Tongue (tissue), 2 donors: ENCODE results near the gene SRRM5. TPM values are rescaled to one million over a fixed set of nuclear protein-coding genes. Genes with fewer than 3 reads are reported as not detected.
"Not testable (repeated sequence)": the region's sequence is repeated elsewhere in the genome, so short reads cannot be mapped to it uniquely, and the experiment has no call there.

ENCODE experiments used
- DNase-seq: peaks from one replicate; pipeline ENCODE4 v3.0.0-alpha.2; 2015
- total RNA-seq: library from RNA; depleted of rRNA; stranded (reverse); fragments of >200 nt; gene quantifications from one replicate; pipeline ENCODE4 v1.2.3, GENCODE V29; 2014

SRRM5 gene
- total RNA-seq, 1 donor from 2014 or later: not detected

DNA sequence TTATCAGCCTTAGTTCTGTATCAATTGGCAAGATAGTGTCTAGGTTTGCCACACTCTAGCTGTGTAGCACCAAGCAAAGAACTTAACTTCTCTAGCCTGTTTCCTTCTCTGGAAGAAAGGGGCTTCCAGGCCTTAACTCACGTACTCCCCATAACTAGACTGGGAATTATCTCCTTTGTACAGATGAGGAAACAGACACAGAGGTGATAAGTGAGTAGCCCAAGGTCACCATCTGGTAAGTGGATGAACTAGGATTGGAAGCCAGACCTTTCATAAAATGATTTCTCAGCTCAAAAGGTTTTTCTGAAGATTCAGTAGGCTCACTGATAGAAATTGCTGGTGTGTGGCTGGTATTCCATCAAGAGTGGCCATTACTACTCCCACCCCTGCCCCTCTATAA lies 4.4 kb downstream of the SRRM5 start:
- DNase-seq: no peak

DNA sequence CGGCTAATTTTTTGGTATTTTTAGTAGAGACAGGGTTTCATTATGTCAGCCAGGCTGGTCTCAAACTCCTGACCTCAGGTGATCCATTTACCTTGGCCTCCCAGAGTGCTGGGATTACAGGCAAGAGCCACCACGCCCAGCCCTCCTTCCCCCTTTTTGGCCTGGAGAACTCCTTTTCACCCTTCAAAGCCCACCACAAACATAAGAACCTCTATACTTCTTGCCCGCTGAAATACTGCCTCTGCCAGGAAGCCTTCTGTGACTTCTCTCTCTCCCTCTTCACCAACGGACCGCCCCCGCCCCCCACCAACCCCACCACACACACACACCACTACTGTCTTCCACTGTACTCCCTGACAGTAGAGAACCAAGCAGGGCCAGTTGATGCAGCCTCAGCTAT lies 5.1 kb downstream of the SRRM5 start:
- DNase-seq: no peak

DNA sequence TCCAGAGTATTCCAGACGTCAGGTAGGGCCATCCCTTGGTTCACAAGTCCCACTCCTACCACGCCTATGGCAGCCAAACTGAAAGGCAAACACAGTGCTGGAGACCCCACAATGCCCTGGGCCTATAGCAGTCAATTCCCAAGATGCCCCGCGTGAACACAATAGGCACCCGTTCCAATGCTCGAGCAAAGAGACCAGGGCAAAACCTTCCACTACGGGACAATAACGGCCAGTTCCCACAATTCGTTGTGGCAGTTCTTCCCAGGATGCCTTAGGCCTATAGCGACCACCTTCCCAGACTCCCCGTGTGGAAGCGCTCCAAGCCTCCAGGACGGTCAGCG lies 7.0 kb downstream of the SRRM5 start:
- no peak for DNase-seq

DNA sequence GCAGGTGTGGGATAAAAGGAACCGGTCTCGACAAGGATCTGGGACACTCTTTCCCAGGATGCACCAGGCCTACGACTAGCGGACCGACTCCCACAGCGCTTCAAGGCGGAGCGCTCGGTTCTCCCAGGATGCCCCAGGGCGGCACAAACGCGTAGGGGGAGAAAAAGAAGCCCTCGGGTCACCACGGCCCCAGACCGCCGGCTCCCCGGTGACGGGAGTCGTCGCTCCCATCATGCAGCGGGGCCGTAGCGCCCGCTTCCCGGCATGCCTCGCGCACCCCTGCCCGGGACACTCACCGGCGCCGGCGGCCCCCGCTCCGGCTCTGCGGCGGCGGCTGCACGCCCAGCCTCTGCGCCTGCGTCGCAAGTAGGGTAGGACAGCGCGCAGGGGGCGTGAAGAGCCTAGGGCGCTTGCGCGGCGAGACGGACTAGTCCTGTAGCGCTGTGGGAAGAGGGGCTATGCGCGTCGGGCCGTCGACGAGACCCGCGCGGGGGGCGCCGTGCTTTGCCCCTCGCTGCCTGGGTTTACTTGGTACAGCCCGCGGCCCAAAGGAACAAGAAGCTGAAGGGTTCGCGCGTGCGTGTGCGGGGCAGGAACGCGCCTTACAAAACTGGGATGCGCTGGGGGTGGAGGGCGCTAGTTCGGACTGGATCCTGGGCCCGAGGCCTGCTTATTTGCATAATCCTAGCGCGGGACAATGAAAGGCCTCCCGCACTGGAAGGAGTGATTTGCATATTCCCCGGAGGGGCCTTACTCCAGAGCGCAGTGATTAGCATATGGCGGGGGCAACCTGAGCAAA lies 7.6 kb downstream of the SRRM5 start, which contains the start of gene ZNF428:
Gene ZNF428, minus strand, starts transcription at position 368 of the 799 bp plus-strand sequence. CDS start 5,325 bp downstream, outside the sequence.
- peak; percentile 97 for DNase-seq

DNA sequence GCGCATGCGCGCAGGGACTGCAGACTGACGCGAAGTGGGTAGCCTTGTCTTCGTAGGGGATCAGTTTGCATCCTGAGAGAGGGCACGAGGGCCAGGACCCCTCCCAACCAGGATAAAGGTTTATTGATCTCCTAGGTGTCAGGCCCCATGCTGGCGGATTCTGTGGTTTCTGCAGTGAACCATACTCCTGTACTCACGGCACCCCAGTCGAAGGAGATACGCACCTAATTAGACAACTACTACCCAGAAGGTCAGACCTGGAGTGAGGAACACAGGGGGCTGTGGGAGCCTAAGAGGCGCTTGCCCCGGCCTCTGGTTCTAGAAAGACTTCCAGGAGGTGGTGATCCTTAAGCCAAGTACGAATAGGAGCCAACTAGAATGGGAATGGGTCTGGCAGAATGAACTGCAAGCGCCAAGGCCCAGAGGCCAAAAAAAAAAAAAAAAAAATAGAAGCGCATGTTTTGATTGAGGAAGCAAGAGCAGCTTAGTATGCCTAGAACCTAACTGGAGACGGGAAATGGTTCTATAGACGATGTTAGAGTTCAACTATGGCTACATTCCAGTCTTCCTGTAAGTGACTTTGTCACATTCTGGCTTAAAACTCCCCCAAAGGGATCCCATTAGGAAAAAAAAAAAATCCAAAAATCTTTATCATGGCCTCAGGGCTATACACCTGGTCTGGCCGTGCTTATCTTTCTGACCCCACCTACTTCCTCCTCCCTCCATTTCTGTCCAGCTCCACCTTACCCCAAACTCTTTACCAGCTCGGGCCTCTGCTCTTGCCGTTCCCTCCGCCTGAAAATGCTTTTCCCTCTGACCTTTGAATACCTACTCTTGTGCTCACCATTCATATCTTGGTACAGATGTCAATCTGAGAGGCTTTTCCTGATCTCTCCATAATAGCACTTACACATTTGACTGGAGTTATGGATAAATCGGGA lies 8.4 kb downstream of the SRRM5 start:
- no peak for DNase-seq

DNA sequence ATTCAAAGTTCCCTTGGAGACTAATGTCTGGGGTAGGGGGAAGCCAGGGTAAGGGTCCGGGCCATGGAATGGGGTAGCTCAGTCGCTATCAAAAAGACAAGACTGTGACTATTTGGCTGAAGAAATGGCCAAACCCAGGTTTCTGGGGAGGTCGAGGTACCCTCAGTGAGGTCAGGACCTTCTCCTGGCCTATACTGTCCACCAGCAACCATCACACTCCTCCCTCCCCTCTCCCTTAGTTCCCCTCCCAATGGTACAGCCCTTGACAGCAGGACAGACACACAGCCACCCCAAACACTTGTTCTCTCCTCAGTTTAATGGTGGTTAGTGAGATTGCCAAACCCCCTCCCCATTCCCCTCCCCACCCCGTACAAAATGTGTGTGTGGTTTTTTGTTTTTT lies 10.2 kb downstream of the SRRM5 start:
- no peak for DNase-seq

DNA sequence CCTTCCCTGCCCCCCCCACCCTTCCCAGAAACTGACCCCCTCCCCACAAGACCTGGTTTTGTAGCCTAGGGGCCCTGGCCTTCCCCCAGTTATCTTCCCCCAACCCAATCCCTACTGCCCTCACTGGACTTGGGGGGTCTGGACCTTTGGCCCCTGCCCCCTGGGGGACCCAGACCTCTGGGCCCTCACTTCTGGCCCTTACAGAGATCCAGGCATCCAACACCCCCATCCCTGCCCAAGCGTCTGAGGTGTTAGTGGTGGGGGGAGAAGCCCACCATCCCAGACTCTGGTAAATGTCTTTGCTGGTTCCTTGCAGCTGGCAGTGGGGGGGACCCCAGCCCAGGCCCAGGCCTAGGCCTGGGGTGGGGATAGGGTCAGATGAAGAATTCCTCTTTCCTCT lies 11.1 kb downstream of the SRRM5 start:
- no peak for DNase-seq

DNA sequence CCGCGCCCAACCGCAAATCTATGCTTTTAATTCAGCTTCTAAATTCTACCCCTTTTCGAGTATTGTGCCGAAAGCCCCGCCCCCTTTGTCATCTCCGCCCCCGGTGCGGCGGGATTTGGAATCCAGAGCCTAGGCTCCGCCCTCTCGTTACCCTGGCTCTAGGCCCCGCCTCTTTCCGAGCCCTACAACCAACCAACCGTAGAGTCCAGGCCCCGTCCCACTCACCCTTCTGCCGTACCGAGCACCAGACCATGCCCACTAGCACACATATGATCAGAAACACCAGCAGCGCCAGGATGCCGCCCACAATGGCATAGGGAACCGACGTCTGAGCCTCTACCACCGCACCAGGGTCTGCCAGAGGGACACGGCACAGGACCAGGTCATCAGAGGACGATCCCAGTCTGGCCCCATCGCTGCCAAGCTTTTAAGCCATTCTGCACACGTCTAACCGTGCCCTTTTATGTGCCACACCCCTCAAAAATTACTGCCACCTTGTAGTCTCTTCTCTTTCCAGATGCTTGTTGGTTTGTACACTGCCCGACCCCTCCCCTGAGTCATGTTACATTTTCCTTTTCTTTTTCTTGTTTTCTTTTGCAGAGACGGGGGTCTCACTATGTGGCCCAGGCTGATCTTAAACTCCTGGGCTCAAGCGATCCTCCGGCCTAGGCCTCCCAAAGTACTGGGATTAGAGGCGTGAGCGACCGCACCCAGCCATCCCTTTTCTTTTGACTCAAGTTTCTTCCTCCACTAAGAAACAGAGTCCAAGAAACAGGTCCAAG lies 12.2 kb downstream of the SRRM5 start:
- DNase-seq: no peak

DNA sequence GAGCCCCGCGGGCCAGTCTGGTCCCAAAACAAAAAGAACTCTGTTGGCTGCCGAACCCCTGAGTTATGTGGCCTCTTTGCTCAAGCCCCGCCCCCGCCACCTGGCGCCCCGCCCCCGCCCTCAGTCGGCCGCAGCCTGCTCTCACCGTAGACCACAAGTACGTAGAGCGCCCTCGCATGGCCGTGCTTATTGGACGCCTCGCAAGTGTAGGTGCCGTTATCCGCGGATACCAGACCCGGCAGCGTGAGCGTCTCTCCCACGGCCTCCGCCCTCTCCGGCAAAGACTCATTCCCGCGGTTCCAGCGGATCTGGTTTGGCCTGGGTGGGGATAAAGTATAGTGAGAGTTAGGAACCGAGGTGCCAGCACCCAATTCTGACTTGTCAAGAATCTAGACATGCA lies 13.0 kb downstream of the SRRM5 start:
- DNase-seq: peak; percentile 44

DNA sequence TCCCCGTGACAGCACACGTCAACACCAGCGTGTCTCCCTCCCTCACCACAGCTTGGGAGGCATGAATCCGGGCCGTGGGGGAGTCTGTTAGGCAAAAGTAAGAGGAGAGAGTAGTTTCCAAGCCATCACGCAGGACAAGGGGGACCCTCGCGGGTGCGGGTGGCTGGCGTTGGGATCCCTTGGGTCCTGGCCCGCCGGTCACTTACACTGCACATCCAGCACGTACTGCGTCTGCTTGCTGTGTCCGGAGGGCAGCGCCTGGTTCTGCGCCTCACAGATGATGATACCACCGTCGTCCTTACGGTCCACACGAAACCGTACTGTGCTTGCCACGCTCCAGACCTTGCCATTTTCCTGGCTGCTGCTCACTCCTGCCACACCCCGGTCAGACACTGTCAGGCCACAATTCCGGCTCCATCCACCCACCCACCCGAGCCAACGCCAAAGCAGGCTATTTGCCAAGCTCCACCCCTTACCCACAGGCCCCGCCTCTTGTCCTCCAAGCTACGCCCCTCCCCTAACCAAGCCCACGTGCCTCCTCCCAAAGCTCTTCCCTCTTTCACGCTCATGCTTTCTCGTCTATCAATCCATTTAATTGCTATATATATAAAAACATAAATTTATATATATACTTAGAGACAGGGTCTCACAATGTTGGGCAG lies 14.2 kb downstream of the SRRM5 start:
- no peak for DNase-seq

DNA sequence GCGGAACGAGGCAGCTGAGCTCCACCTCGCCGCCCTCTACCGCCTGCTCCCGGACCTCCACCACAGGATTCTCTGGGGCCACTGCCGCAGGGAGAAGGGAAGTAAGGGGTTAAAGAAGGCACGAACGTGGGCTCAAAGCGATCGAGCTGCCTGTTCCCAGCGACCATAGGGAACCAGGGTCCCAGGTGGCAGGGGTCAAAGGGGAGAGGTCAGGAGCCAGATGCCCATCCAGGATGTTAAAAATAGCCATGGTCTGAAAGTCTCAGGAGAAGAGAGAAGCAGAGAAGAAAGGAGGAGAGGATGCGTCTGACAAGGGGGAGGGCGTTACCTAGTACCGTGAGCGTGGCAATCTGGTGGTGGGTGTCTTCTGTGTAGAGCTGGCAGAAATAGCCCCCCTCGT lies 14.9 kb downstream of the SRRM5 start:
- no peak for DNase-seq

DNA sequence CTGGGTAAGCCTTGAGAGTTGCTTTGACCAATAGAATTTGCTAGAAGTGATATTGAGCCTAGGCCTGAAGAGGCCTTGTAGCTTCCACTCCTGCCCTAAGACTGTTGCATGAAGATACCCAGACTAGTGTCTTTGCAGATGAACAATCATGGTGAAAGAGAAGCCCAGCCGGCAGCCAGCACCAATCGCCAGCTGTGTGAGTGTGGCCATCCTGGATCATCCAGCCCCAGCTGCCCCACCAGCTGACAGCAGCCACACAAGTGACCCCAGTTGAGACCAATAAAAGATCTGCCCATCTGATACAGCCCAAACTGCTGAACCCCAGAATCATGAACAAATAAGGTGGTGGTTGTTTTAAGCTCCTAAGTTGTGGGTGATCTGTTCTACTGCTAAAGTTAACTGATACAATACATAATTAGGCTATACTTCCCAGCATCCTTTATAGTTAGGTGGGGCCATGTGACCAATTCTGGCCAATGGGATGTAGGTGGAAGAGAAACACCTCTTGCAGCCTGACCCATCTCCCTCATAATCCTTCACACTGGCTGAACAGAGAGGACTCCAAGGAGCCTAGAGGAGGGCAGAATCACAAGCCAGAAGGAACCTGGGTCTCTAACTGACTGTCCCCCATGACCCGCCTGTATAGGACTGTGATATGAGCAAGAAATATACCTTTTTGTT lies 16.9 kb downstream of the SRRM5 start:
- no peak for DNase-seq

DNA sequence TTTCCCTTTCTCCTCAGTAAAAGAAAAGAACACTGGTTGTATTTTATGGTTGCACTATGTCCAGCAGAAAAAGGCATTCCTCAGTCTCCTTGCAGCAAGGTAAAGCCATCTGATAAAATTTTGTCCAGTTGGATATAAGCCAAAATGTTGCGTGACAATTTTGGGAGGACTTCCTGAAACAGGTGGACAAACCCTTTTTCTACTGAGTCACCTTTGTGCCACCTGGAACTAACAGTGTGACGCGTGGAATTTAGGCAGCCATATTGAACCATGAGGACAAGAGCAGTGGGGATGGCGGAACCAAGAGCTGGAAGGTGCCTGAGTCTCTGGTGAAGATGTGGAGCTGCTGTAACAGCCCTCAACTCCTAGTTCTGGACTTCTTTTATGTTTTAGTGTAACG lies 19.6 kb downstream of the SRRM5 start:
- DNase-seq: no peak

DNA sequence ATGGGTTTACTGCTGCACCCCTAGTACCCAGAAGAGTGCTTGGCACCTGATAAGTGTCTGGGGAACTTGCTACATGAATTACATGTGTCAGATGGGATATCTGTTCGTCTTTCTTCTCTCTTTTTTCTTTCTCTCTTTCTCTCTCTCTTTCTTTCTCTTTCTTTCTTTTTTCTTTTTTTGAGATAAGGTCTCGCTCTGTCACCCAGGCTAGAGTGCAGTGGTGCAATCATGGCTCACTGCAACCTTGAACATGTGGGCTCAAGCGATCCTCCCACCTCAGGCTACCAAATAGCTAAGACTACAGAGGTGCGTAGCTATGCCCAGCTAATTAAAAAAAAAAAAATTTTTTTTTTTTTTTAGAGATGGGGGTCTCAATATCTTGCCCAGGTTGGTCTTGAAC lies 21.6 kb downstream of the SRRM5 start:
- no peak for DNase-seq

DNA sequence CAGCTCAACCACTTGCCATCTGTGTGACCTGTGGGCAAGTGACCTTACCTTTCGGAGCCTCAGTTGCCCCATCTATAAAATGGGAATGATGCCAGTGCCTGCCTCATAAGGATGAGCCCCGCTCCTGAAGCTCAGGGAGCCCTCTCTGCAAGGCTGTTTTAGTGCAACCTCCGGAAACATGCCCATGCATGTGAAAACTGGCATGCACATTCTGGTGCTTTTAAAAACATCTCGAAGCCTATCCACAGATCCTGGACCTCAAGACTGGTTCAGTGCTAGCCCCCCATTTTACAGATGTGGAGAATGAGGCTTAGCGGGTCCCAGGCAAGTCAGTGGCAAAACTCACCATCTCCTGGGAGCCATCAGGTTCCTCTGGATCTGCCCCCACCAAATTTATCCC lies 22.2 kb downstream of the SRRM5 start:
- no peak for DNase-seq

DNA sequence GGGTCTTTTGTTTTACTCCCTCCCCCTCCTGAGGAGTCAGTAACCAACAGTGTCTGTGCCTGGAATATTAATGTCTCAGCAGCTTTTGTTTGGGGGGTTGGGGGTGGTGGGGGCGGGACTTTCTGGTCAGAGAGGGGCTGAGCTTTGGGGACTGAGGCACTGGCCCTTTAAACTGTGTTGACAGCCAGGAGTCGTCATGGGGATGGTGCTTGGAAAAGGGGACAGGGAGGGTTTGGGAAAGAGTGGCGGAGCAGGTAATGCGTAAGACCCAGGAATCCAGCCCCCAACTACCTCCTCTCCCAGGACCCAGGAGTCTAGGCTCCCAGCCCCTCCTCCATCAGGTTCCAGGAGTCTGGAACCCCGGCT lies 22.6 kb downstream of the SRRM5 start:
- peak; percentile 52 for DNase-seq

DNA sequence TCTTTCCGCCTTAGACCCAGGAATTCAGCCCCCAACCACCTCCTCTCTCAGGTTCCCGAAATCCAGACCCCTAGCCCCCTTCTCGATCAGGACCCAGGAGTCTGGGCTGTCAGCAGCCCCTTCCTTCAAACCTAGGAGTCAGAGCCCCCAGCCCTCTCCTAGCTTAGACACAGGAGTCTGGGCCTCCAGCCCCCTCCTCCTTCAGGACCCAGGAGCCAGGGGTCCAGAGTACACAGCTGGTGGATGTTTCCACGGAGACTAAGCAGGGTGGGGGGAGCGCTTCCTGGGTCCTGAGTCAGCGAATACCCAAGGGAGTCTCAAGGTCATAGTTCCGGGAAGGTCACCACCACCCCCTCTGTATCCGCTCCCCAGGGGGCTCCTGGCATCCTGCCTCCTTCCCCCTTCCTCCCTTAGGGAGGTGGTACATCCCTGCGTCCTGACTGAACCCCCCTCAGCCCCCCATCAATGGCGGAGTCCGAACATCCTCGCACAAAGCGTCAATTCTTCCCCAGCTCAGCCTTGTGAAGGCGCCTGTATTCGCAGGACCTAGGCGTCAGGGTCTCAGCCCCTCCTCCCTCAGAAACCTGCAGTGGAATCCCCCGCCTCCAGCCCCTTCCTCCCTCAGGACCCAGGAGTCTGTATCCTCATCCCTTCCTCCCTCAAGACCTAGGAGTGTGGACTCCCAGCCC lies 23.1 kb downstream of the SRRM5 start:
- peak; percentile 56 for DNase-seq

DNA sequence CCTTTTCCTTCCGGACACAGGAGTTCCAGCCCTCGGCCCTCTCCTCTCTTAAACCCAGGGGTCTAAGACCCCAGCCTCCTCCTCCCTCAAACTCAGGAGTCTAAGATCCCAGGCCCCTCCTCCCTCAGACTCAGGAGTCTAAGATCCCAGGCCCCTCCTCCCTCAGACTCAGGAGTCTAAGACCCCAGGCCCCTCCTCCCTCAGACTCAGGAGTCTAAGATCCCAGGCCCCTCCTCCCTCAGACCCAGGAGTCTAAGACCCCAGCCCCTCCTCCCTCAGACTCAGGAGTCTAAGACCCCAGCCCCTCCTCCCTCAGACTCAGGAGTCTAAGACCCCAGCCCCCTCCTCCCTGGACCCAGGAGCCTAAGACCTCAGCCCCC lies 23.7 kb downstream of the SRRM5 start:
- not testable (repeated sequence) for DNase-seq

DNA sequence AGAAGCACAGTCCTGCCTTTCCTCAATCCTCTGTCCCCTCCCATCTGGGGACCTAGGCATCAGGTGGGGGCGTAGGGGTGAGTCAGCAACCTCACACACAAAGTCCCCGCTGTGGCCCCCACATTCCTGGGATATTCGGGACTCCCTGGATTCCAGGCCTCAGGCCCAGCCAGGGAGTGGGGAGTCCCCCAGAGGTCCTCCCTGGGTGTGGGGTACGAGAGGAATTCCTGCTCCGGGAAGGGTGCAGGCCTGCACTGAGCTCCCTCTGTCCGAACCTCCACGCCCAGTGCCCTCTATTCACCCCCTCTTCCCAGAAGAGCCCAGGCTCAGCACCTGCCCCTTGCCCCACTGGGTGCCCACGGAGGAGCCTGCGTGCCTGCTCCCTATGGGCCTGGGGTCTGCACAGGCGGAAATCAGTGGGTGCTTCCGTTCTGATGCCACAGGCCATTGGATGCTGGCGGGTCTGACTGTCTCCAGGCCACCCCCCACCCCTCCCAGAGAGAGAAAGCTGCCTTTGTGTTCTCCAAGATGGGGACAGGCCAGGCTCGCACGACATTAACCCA lies 24.3 kb downstream of the SRRM5 start:
- no peak for DNase-seq

DNA sequence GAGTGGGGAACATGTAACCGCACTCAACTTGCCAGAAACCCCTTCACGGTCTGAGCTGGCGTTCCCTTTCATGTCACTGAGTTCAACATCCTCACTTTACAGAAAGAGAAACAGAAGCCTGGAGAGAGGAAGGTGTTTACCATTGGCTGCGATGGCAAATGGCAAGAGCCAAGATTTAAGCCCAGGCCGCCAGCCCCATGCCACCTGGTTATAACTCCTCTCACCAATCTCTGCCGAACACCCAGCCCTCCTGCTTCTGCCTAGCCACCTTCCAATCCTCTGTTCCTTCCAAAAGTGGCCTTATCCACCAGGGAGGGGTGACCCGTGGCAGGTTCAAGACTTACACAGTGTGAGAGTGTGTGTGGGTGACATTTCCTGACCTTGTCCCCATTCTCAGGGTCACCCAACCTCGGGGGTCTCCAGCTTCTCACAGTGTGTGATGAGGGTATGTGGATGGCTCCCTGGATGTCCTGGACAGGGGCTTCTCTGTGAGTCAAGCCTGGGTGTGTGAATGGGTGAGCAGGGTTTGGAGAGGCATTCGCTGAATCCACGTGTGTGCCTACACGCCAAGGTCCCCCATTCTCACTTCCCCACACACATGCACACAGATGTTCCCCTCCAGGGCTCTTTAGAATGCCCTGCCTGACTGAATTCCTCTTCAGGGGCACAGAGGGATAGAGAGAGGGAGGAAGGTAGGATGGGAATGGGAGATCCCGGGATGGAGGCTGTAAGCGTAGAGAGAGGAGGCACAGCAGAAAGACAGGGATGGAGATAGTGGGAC lies 26.5 kb downstream of the SRRM5 start:
- no peak for DNase-seq
